GM12892 (cell line): ENCODE measurements around the gene ANKRD9.

Experiments used
- DNase-seq: peaks from one replicate; pipeline ENCODE4 v3.0.0; 2011; ENCODE audit not compliant: insufficient read length
- FAIRE-seq: peaks from 2 replicates; lab custom pipeline; 2011; peaks lifted over from hg19 to GRCh38; lab: Jason Lieb, UNC
- POLR2A ChIP-seq: IDR thresholded peaks from 2 replicates; pipeline ENCODE4 v1.6.1; 2011; ENCODE audit warnings: low read depth, low read length, control low read depth
- POLR2AphosphoS5 ChIP-seq: IDR thresholded peaks from 2 replicates; pipeline ENCODE4 v1.6.1; 2011; ENCODE audit warnings: low read depth, low read length, control low read depth
- TAF1 ChIP-seq: IDR thresholded peaks from 2 replicates; pipeline ENCODE4 v1.6.1; 2011; ENCODE audit warnings: low read depth, mild to moderate bottlenecking, control low read depth, low read length, borderline replicate concordance

The ANKRD9 gene

DNA sequence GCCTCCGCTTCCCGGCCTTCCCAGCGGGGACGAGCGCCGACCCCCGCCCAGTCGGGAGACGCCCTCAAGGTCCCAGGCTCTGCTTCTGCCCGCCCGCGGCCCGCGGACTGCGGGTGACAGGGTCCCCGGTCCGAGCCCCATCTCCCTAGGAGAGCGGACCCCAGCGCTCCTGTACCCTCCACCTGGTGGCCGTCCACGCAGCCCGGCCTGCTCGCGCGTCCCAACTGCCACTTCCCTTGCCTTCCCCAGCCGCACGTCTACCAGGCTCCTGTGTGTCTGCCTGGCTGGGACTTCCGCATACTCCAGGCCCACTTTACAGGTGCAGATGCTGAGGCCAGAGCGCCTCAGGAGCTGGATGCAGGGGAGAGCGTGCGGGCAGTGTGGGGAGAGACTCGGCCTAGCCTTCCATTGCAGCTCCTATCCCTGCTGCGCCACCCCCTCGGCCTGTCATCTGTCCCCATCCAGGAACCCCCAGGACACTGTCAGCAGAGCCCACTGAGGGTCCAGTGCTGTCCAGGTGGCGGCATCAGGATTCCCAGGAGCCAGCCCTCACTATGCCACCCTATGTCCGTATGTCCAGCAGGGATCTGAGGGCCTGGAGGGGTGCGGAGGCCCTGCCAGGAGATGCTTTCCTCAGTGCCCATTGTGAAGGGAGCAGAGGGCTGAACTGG is 8.0 kb upstream of the ANKRD9 start:
- no peak for FAIRE-seq
- DNase-seq, result peak; percentile 54
- no peak for TF ChIP-seq POLR2AphosphoS5
- peak; percentile 23; the same call in 1 of the 2 replicates for TF ChIP-seq POLR2A

DNA sequence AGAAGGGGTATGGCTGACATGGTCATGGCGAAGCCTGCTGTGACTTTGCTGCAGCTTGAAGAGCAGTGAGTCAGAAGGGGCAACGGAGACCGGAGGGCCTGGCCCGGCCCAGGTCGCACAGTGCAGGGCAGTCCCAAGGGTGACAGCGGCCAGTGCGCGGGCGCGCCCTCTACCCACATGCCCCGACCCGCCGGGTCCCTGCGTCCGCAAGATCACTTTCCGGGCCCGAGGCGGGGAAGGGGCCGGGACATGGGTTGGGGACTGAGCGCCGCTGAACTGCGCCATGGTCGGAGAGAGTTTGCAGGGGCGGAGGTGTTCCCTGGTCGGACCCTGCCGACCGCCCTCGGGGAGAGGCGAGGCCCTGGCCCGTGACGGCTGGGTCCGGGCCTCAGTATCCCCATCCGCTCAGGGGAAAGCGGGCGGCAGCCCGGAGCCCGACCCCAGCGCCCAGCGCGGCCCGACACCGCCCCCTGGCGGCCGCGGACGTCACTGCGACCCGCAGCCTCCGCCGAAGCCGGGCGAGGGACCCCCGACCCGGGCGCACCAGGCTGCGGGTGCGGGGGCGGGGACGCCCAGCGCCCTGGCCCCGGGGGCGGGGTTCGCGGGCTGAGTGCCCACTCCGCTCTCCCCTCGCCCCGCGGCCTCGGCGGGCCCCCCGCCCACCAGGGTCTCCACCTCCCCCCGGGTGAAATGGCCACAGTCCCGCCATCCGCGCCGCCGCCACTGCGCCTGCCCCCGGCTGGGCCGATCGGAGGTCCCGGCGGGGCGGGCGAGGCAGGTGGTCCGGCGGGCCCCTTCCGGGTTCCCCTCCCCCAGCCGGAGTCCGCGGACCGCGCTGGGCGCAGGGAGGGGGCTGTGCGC is 7.2 kb upstream of the ANKRD9 start:
- peak; percentile 84 for FAIRE-seq
- TF ChIP-seq POLR2AphosphoS5 (no peak), TAF1 (no peak), POLR2A (no peak)
- peak; percentile 89 for DNase-seq

DNA sequence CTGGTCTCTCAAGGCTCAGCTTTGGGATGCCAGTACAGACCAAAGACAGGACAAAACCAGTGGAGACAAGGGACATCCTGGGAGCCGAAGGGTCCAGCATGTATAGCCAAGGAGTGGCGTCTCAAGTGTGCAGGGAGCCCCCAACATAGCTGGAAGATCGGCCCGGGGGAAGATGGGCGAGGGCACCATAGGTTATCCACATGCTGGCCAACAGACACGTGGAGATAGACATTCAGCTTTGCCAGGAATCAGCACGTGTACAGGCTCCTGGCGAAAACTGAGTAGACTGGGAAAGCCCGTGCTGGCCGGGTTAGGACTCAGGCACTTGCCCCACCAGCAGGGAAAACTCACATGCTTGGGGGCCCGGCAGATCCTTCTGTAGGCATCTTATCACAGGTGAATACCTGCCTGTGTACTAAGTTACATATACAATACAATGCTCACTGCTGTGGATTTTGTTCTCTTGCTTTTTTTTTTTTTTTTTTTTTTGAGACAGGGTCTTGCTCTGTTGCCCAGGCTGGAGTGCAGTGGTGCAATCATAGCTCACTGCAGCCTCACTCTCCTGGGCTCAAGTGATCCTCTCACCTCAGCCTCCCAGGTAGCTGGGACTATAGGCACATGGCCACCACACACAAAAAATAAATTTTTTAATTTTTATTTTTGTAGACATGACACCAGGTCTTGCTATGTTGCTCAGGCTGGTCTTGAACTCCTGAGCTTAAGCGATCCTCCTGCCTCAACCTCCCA is 5.6 kb upstream of the ANKRD9 start:
- TF ChIP-seq POLR2A (no peak), TAF1 (no peak), POLR2AphosphoS5 (no peak)
- no peak for FAIRE-seq

DNA sequence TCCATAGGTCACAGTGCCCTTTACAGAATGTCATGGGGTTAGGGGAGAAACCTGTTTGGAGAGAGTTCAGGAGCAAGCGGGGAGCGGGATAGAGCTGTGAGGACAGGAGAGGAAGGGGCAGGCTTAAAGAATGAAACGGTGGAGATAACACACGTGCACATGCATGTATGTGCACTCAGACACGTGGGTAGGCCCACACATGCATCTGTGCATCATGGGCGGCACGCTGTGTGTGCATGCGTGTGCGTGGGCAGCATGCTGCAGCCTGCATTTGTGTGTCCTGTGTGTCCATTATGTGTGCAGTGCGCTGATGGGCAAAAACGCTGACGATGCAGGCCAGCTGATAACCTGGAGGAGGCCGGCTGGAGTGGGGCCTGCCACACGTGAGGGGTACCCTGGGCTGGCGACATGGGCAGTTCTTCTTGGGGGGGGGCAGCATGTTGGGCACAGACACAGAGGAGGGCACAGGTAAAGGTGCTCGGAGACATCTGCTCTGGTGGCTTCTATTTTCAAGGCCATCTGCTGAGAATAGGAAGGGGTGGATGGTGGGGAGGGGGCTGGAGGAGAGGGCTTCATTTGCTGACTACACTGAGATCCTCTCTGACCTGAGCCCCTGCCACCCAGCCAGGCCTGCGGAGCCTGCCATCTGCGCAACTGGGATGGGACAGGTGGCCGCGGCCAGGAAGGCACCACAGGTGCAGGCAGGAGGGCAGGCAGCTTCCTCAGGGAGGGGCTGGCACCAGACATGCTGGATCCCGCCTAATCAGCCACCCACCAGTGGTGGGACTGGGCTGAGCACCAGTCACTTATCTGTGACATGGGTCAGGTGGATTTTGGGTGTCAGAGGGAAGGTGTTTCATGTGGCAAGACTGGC is 4.6 kb upstream of the ANKRD9 start:
- TF ChIP-seq TAF1, result no peak
- TF ChIP-seq POLR2AphosphoS5, result no peak
- TF ChIP-seq POLR2A, result no peak
- FAIRE-seq (no peak), DNase-seq (no peak)

More for the DNA sequence above, 5.6 kb upstream of the ANKRD9 start:
- DNase-seq, result no peak

DNA sequence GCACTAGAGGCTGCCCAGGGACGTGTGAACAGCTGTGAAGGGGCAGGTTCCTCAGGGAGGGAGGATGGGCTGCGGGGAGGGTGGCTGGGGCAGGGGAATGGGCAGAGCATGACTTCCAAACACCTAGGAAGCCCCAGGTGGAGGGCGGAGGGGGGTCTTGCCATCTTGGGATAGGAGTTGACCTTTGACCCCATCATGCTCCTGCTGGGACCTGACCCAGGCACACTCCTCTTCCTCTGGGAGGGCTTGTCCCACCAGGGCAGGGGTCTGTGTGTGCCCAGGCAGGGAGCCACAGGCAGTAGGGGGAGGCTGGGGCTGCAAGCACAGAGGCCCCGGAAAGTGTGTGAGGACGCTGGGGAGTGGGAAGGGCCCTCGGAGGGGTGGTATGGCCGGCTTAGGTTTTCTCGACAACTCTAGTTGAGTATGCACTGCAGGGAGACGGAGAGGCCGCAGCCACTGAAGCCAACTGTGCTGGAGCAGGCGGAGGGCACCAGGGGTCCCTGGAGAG is 3.3 kb upstream of the ANKRD9 start:
- no peak for FAIRE-seq
- DNase-seq, result no peak
- TF ChIP-seq TAF1 (no peak), POLR2AphosphoS5 (no peak)

DNA sequence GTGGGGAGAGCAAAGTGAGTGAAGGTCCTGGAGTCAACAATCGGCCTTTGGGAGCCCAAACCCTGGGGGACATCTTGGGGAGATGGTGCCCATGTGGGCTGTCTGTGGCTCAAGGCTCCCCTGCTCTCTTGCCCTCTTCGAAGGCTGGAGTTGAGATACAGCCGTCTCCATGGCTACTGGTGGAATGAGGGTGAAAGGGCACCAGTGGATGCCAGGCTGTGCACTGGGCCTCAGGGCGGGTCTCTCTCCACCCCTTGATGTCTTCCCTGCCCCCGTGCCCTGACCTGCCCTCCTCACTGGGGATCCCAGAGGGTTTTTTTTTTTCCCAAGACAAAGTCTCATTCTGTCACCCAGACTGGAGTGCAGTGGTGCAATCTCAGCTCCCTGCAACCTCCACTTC is 2.0 kb upstream of the ANKRD9 start:
- no peak for TF ChIP-seq TAF1
- TF ChIP-seq POLR2A, result no peak
- TF ChIP-seq POLR2AphosphoS5, result no peak

DNA sequence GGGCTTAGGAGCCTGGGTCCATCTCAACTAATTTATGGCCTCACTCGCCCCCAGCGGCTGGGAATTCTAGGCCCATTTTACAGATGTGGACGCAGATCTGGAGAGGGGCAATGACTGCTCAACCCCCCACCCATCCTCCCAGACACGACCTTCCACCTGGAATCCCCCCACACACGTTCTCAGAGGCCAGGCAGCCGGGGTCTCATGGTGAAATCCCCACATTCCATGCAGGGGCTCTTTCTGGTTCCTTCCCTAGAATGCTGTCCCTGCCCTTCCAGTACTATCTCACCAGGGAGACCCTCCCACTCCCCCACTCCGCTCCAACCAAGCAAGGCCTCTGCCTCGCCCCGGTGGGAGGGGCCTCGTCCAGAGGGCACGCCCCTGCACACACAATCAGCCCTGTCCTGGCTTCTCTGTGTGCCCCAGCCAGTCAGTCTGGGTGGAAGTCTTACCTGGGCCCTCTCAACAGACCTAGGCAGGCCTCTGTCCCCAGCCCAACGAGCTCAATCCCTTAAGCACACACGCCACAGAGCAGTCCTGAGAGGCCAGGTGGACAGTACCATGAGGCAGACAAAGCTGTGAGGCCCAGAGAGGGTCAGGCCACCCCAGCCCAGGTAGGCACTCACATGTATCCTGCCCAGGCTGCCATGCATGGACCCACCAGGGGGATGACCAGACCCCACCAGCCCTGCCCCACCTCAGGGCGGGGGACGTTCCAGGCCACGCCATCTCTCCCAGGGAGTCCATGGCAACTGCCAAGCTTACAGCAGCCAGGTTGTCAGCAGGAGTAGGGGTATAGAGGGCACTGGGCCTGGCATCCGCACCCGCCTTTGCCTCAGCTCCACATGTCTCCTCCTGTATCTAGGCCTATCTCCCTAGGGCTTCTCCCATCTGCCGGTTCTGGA is 1.3 kb upstream of the ANKRD9 start:
- DNase-seq, result no peak
- TF ChIP-seq POLR2AphosphoS5 (no peak), TAF1 (no peak), POLR2A (no peak)
- no peak for FAIRE-seq

More for the DNA sequence above, 2.0 kb upstream of the ANKRD9 start:
- DNase-seq (no peak), FAIRE-seq (peak; percentile 9)

DNA sequence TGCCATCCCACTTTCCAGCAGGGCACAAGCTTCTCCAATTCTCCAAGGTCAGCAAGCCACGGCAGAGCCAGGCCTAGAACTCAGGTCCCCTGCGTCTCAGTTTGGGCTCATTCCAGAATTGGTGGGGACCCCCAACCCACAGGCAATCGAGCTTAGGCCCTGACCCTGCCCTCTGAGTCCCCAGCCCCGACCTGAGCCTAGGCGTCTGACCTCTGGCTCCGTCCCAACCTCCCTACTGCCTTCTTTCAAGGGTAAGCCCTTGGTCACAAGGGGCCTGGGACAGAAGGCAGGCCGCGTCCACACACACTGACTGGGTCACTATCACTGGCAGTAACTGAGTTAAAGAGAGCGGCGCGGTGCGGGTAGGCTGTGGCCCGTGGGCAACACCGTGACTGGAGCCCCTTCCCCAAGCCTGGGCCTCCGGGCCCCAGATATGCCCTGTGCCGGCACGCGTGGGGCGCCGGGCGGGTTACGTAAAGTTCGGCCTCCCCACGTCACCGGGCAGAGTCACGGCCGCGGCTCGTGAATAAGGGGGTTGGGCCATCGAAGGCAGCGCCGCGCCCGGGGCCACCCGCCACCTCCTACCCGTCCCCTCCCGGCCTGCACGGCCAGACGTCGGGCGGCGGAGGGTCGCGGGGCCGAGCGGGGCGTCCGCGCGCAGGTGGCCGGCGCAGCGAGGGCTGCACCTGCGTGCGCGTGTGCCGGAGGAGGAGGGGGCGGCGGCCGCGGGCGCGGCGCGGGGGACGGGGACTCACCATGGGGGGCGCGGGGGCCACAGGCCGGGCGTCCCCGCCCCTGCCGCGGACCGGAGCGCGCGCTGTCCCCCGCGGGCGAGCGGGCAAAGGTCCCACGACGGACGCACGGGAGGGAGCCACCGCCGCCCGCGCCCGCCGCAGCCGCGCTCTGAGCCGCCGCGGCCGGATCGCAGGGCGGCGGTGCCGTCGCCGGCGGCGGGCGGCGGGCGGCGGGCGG is 516 bp downstream of the ANKRD9 start:
- DNase-seq (no peak), FAIRE-seq (no peak)
- TF ChIP-seq TAF1 (no peak), POLR2A (no peak), POLR2AphosphoS5 (no peak)

DNA sequence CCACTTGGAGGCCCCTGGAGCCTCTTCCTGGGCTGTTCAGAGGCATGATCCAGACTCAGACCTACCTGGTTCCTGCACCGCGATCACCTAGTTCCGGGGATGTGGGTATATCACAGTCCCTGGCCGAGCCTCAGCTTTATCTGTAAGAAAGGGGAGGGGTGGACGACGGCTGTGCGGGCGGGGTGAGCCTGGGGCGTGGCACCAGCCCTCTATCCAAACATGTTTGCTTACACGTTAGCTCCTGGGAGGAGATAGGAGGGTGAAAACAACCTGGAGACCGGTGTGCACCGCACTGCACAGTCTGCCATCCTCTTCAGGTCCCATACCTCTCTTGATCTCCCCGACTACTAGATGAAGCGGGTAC is 1.2 kb downstream of the ANKRD9 start:
- TF ChIP-seq POLR2A (no peak), TAF1 (no peak), POLR2AphosphoS5 (no peak)
- FAIRE-seq (no peak), DNase-seq (no peak)

DNA sequence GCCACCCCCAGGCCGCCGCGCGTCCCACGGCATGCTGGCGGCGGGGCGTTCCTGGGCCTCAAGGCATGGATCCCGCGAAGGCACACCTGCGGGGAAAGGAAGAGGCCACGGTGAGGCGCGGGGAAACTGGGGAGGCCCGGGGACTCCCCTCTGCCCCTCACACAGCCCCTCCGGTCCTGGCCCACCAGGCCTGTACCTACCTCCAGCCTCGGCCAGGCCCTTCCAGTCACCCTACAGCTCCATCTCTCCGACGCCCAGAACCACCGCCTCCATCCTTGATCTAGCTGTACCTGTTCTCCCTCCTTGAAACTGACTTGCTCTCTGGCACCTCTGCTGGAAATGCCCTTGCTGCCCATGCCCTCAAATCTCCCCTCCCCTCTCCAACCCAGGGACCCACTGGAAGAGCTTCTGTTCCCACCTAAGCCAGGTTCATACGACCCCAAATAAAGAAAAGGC is 1.7 kb downstream of the ANKRD9 start:
- FAIRE-seq, result no peak
- DNase-seq, result no peak
- TF ChIP-seq POLR2A (no peak), TAF1 (no peak), POLR2AphosphoS5 (no peak)
